ENCODE measurements around the gene TPM2.

GRCh38 chr9:35646533-35647265 lies 43.0 kb downstream of the TPM2 start:
- TF ChIP-seq CTCF (IDR thresholded peaks at IDR 0.05; ENCODE audit: low read depth, low read length) (peak; percentile 75), EZH2phosphoT487 (IDR thresholded peaks at IDR 0.05; ENCODE audit: low read depth) (no peak)

Data from OCI-LY3 (cell line).